CD14-positive monocyte (primary cell): ENCODE data around the gene NUP50. TPM values are rescaled to one million over a fixed set of nuclear protein-coding genes. Genes with fewer than 3 reads are reported as not detected.

ENCODE experiments used
- DNase-seq, 3 donors: peaks; one replicate each; pipeline ENCODE4 v3.0.0-alpha.2; 2011 to 2022
- H2AFZ ChIP-seq: 2 replicates; pipeline ENCODE4 v1.6.0; 2012; ENCODE audit warnings: mild to moderate bottlenecking, low read depth, low read length, inconsistent platforms; ENCODE audit not compliant: insufficient read depth, poor library complexity, severe bottlenecking
- H3K27ac ChIP-seq, 2 donors: 1 replicate in 1 of 2; 2 replicates in 1 of 2; pipeline ENCODE4 v1.5.1; 2012 to 2013; ENCODE audit warnings: low read length in 2 of 2, control low read depth in 1 of 2, inconsistent platforms in 1 of 2, low read depth in 1 of 2, mild to moderate bottlenecking in 1 of 2
- H3K27me3 ChIP-seq, 2 donors: one replicate each; pipeline versions ENCODE4 v1.6.0 to v1.6.1; 2011 to 2013; ENCODE audit warnings: low read length in 2 of 2; ENCODE audit not compliant: control insufficient read depth in 2 of 2, insufficient read depth in 2 of 2
- H3K36me3 ChIP-seq, 2 donors: replicated peaks in 1 of 2; 1 replicate in 1 of 2; 2 replicates in 1 of 2; pipeline versions ENCODE4 v1.5.1 to v1.6.1; 2012 to 2013; ENCODE audit warnings: low read length in 2 of 2, control low read depth in 1 of 2, inconsistent platforms in 1 of 2, mild to moderate bottlenecking in 1 of 2; ENCODE audit not compliant: insufficient read depth in 2 of 2, control insufficient read depth in 1 of 2
- H3K4me1 ChIP-seq, 2 donors: 1 replicate in 1 of 2; 2 replicates in 1 of 2; pipeline versions ENCODE4 v1.5.1 to v1.6.1; 2012 to 2013; ENCODE audit warnings: low read length in 2 of 2, control low read depth in 1 of 2, inconsistent platforms in 1 of 2, mild to moderate bottlenecking in 1 of 2, moderate library complexity in 1 of 2; ENCODE audit not compliant: insufficient read depth in 2 of 2, control insufficient read depth in 1 of 2
- H3K4me2 ChIP-seq: replicated peaks from 2 replicates; pipeline ENCODE3; 2012; ENCODE audit warnings: low read length, moderate library complexity, mild to moderate bottlenecking; ENCODE audit not compliant: poor library complexity, severe bottlenecking; ENCODE audit errors: extremely low read depth
- H3K4me3 ChIP-seq, 3 experiments: fragments of 200-600 bp in 1 of 3; sonication (generic) in 1 of 3; replicated peaks in 1 of 3; 1 replicate in 2 of 3; 2 replicates in 1 of 3; pipeline ENCODE4 v1.5.1; 2011 to 2013; ENCODE audit warnings: low read length in 3 of 3, mild to moderate bottlenecking in 3 of 3, control low read depth in 2 of 3, low read depth in 2 of 3, inconsistent platforms in 1 of 3, moderate library complexity in 1 of 3
- H3K79me2 ChIP-seq: 2 replicates; pipeline ENCODE4 v1.6.0; 2012; ENCODE audit warnings: mild to moderate bottlenecking, control low read depth, inconsistent platforms, low read length, moderate library complexity; ENCODE audit not compliant: insufficient read depth
- H3K9ac ChIP-seq: 2 replicates; pipeline ENCODE4 v1.6.0; 2017; ENCODE audit warnings: low read length, mild to moderate bottlenecking; ENCODE audit not compliant: insufficient read depth, poor library complexity, severe bottlenecking
- H3K9me3 ChIP-seq, 2 donors: replicated peaks in 1 of 2; 1 replicate in 1 of 2; 2 replicates in 1 of 2; pipeline versions ENCODE4 v1.5.1 to v1.6.1; 2012 to 2013; ENCODE audit warnings: low read length in 2 of 2, control low read depth in 1 of 2; ENCODE audit not compliant: control insufficient read depth in 1 of 2, insufficient read depth in 1 of 2
- H4K20me1 ChIP-seq: 2 replicates; pipeline ENCODE4 v1.6.0; 2012; ENCODE audit warnings: mild to moderate bottlenecking, low read length, control low read depth, moderate library complexity; ENCODE audit not compliant: insufficient read depth
- H3K27ac Mint-ChIP-seq, 7 donors: one replicate each; pipeline ENCODE4 v1.8.0; 2020; ENCODE audit warnings: mild to moderate bottlenecking in 7 of 7, mixed read lengths in 7 of 7, moderate library complexity in 6 of 7, inconsistent platforms in 2 of 7
- H3K27me3 Mint-ChIP-seq, 3 donors: one replicate each; pipeline ENCODE4 v1.8.0; 2021 to 2022; ENCODE audit warnings: low read depth in 3 of 3, mild to moderate bottlenecking in 3 of 3, mixed read lengths in 3 of 3, moderate library complexity in 3 of 3, inconsistent platforms in 1 of 3
- H3K36me3 Mint-ChIP-seq, 2 donors: one replicate each; pipeline ENCODE4 v1.8.0; 2020; ENCODE audit warnings: mixed read lengths in 2 of 2, inconsistent platforms in 1 of 2, mild to moderate bottlenecking in 1 of 2
- H3K4me1 Mint-ChIP-seq: one replicate; pipeline ENCODE4 v1.8.0; 2020; ENCODE audit warnings: mild to moderate bottlenecking, mixed read lengths
- H3K4me3 Mint-ChIP-seq, 2 donors: one replicate each; pipeline ENCODE4 v1.8.0; 2020; ENCODE audit warnings: mild to moderate bottlenecking in 2 of 2, mixed read lengths in 2 of 2, moderate library complexity in 1 of 2
- H3K9me3 Mint-ChIP-seq, 7 donors: one replicate each; pipeline ENCODE4 v1.8.0; 2020 to 2022; ENCODE audit warnings: mixed read lengths in 7 of 7, mild to moderate bottlenecking in 6 of 7, moderate library complexity in 6 of 7, inconsistent platforms in 2 of 7
- CTCF ChIP-seq: fragments of 200-600 bp; IDR thresholded peaks from one replicate; pipeline ENCODE4 v1.8.0; 2022; ENCODE audit warnings: antibody characterized with exemption, mild to moderate bottlenecking
- WGBS: methylation state at CpG from one replicate; pipeline ENCODE4 v1.1.5; 2013; ENCODE audit warnings: missing lambda C conversion rate; ENCODE audit not compliant: insufficient coverage; 5-methylcytosine and 5-hydroxymethylcytosine counted together
- intact Hi-C, 2 donors: fragments of 100-400 bp; cut with micrococcal nuclease; formaldehyde crosslinking; loops; one replicate each; pipeline versions ENCODE4 v1.15.0 to v1.15.1; 2023
- polyA plus RNA-seq, 3 donors: library from polyadenylated mRNA; depleted of rRNA in 1 of 3; unstranded in 2 of 3; stranded (reverse) in 1 of 3; fragments of 300-500 nt in 2 of 3; fragments of >200 nt in 1 of 3; fragmentation: Illumina TruSeq in 2 of 3; gene quantifications; 1 replicate in 2 of 3; 2 replicates in 1 of 3; pipeline ENCODE4 v1.2.3, GENCODE V29; 2012 to 2021

NUP50 gene
- polyA plus RNA-seq, 3 donors: 23.4 to 28.4 (median 26.9) TPM

GRCh38 chr22:45131749-45132148, 32.0 kb upstream of the NUP50 start:
- no peaks in the 10 kb centered on the region for H3K27me3 ChIP-seq
- no peak overlapping the region for H3K9ac ChIP-seq
- H3K36me3 ChIP-seq: peaks cover 20 to 39% of the 10 kb centered on the region in 2 donors
- WGBS: 25% methylated on average over 2 of the region's 3 CpGs
- H3K27ac ChIP-seq: peak overlapping the region; percentile 63 to 87
- Mint-ChIP-seq H3K9me3 (peaks cover 9 to 15% (median 10%) of the 10 kb centered on the region in 7 donors), H3K27me3 (no peaks in the 10 kb centered on the region), H3K27ac (peak overlapping the region; percentile 88 to 97 (median 95)), H3K4me3 (peak overlapping the region in 1 of 2 donors; percentile 69), H3K4me1 (peaks cover 51% of the 10 kb centered on the region), H3K36me3 (peaks cover 33 to 41% of the 10 kb centered on the region in 2 donors)
- no peaks in the 10 kb centered on the region for H4K20me1 ChIP-seq
- intact Hi-C loops: no loop called here
- peaks cover 48 to 59% of the 10 kb centered on the region in 2 donors for H3K4me1 ChIP-seq
- no peaks in the 10 kb centered on the region for H3K79me2 ChIP-seq
- peak; percentile 79 to 83 (median 79) for DNase-seq
- peak overlapping the region in 1 of 3 experiments; percentile 34 for H3K4me3 ChIP-seq
- no peak overlapping the region for H2AFZ ChIP-seq
- peak overlapping the region; percentile 59 for H3K4me2 ChIP-seq
- H3K9me3 ChIP-seq: peaks cover 7 to 13% of the 10 kb centered on the region in 2 donors
- TF ChIP-seq CTCF: no peak

GRCh38 chr22:45134313-45134712, 29.4 kb upstream of the NUP50 start:
- Histone ChIP-seq H3K4me3 (no peak overlapping the region), H4K20me1 (no peaks in the 10 kb centered on the region), H2AFZ (no peak overlapping the region), H3K27ac (peak overlapping the region in 1 of 2 donors; percentile 27), H3K79me2 (no peaks in the 10 kb centered on the region), H3K9me3 (peaks cover 7 to 13% of the 10 kb centered on the region in 2 donors), H3K4me1 (peaks cover 37 to 42% of the 10 kb centered on the region in 2 donors), H3K27me3 (no peaks in the 10 kb centered on the region), H3K9ac (no peak overlapping the region), H3K4me2 (no peak overlapping the region), H3K36me3 (peaks cover 20 to 42% of the 10 kb centered on the region in 2 donors)
- Mint-ChIP-seq H3K4me3 (no peak overlapping the region), H3K36me3 (peaks cover 42 to 54% of the 10 kb centered on the region in 2 donors), H3K9me3 (peaks cover 9 to 15% (median 10%) of the 10 kb centered on the region in 7 donors), H3K27ac (peak overlapping the region in 3 of 7 donors; percentile 10 to 57 (median 11)), H3K4me1 (peaks cover 36% of the 10 kb centered on the region), H3K27me3 (no peaks in the 10 kb centered on the region)
- no peak for DNase-seq
- intact Hi-C loops: no loop called here
- 95% methylated on average over 5 of the region's 5 CpGs for WGBS
- no peak for TF ChIP-seq CTCF
